Activated CD8-positive, alpha-beta T cell treated with anti-CD3 and anti-CD28 coated beads, Interleukin-2, amount 10 ng/mL, durations not matched to agents 7 days and 5 days (primary cell): ENCODE results near the gene RPS19. TPM values are rescaled to one million over a fixed set of nuclear protein-coding genes. Genes with fewer than 3 reads are reported as not detected.
A peak's percentile ranks its signal among the peaks of the same experiment; 100 is the strongest.

ENCODE experiments used
- ATAC-seq: fragments of 150-1000 bp; cut with Tn5 transposase; one replicate; pipeline ENCODE4 v1.10.0; 2021; ENCODE audit warnings: moderate library complexity
- CTCF ChIA-PET: fragments of 350-600 bp; sonication (Branson Sonifier 250); formaldehyde crosslinking; loops from one replicate; lab custom pipeline; 2021; ENCODE audit warnings: antibody characterized with exemption; lab: Charles Lee
- POLR2A ChIA-PET: fragments of 350-600 bp; sonication (Branson Sonifier 250); formaldehyde crosslinking; loops from one replicate; lab custom pipeline; 2021; ENCODE audit warnings: antibody characterized with exemption; lab: Charles Lee
- DNase-seq: peaks from one replicate; pipeline ENCODE4 v3.0.0-alpha.2; 2020
- H3K27ac Mint-ChIP-seq: one replicate; pipeline ENCODE4 v1.8.0; 2021; ENCODE audit warnings: mild to moderate bottlenecking, mixed read lengths
- H3K27me3 Mint-ChIP-seq: one replicate; pipeline ENCODE4 v1.8.0; 2021; ENCODE audit warnings: low read depth, mixed read lengths
- H3K36me3 Mint-ChIP-seq: one replicate; pipeline ENCODE4 v1.8.0; 2021; ENCODE audit warnings: low read depth, mixed read lengths
- H3K4me1 Mint-ChIP-seq: one replicate; pipeline ENCODE4 v1.8.0; 2021; ENCODE audit warnings: low read depth, mixed read lengths
- H3K4me3 Mint-ChIP-seq: one replicate; pipeline ENCODE4 v1.8.0; 2021; ENCODE audit warnings: mild to moderate bottlenecking, mixed read lengths
- H3K9me3 Mint-ChIP-seq: one replicate; pipeline ENCODE4 v1.8.0; 2022; ENCODE audit warnings: mixed read lengths; ENCODE audit not compliant: insufficient read depth
- total RNA-seq, 2 experiments: library from RNA; stranded (reverse); gene quantifications; one replicate each; pipeline ENCODE4 v1.2.3, GENCODE V29; 2021

The RPS19 gene
- total RNA-seq, result 1,000 to 10,000 TPM; 3,024 to 3,056 TPM

GRCh38 chr19:41859618-41860418, at the start of gene RPS19:
RPS19 (plus strand) TSS chr19:41860255; CDS start chr19:41860775, 520 bp downstream.
- Mint-ChIP-seq H3K36me3 (peaks cover 43% of the 10 kb centered on the region), H3K4me3 (peak within 1 kb of the TSS; percentile 88), H3K9me3 (no peaks in the 10 kb centered on the region), H3K27ac (peak within 1 kb of the TSS; percentile 96), H3K4me1 (peaks cover 44% of the 10 kb centered on the region), H3K27me3 (peaks cover 8% of the 10 kb centered on the region)
- ChIA-PET CTCF (interaction anchor here (0.6 to 4.1 kb wide), 25 partner anchors 9 to 218 kb away, joined by 3 to 45 read pairs (median 4); partner anchors contain the start of genes CD79A, ERFL and RABAC1), POLR2A (interaction anchor here (1.2 to 11.9 kb wide), 8 partner anchors 9 to 115 kb away, joined by 3 to 192 read pairs (median 12); partner anchors contain the start of genes ARHGEF1 and CD79A)
- peak; percentile 87 for ATAC-seq
- DNase-seq, result peak; percentile 99

GRCh38 chr19:41810301-41810700, 49.8 kb upstream of the RPS19 start:
- Mint-ChIP-seq H3K9me3 (no peaks in the 10 kb centered on the region), H3K27ac (no peak overlapping the region), H3K36me3 (no peaks in the 10 kb centered on the region), H3K27me3 (no peaks in the 10 kb centered on the region), H3K4me3 (no peak overlapping the region), H3K4me1 (peaks cover 8% of the 10 kb centered on the region)
- DNase-seq (no peak), ATAC-seq (no peak)
- CTCF ChIA-PET, result interaction anchor here (0.9 to 4.4 kb wide), 3 partner anchors 15 to 57 kb away, joined by 5 to 10 read pairs (median 5); no protein-coding TSS in a partner anchor
- POLR2A ChIA-PET, result no interaction called here

- ChIA-PET CTCF (interaction anchor here (0.6 to 4.4 kb wide), 5 partner anchors 10 to 58 kb away, joined by 3 to 10 read pairs (median 5); no protein-coding TSS in a partner anchor), POLR2A (no interaction called here)
- Mint-ChIP-seq H3K4me1 (peaks cover 10% of the 10 kb centered on the region), H3K4me3 (no peak overlapping the region), H3K9me3 (no peaks in the 10 kb centered on the region), H3K27ac (no peak overlapping the region), H3K36me3 (no peaks in the 10 kb centered on the region), H3K27me3 (no peaks in the 10 kb centered on the region)
- ATAC-seq (no peak), DNase-seq (no peak)
Observed at GRCh38 chr19:41811036-41811435, 49.0 kb upstream of the RPS19 start.

- Mint-ChIP-seq H3K4me1 (peaks cover 10% of the 10 kb centered on the region), H3K27ac (no peak overlapping the region), H3K27me3 (no peaks in the 10 kb centered on the region), H3K36me3 (no peaks in the 10 kb centered on the region), H3K4me3 (no peak overlapping the region), H3K9me3 (no peaks in the 10 kb centered on the region)
- ChIA-PET CTCF (interaction anchor here (2.0 to 4.4 kb wide), 2 partner anchors 17 to 19 kb away, joined by 7 to 10 read pairs; no protein-coding TSS in a partner anchor), POLR2A (no interaction called here)
- no peak for ATAC-seq
- no peak for DNase-seq
Observed at GRCh38 chr19:41811981-41812380, 48.1 kb upstream of the RPS19 start.

GRCh38 chr19:41813911-41814310, 46.1 kb upstream of the RPS19 start:
- Mint-ChIP-seq H3K36me3 (no peaks in the 10 kb centered on the region), H3K27ac (no peak overlapping the region), H3K4me3 (no peak overlapping the region), H3K9me3 (no peaks in the 10 kb centered on the region), H3K4me1 (peaks cover 10% of the 10 kb centered on the region), H3K27me3 (no peaks in the 10 kb centered on the region)
- DNase-seq (no peak), ATAC-seq (no peak)
- ChIA-PET POLR2A (no interaction called here), CTCF (interaction anchor here (1.0 to 4.4 kb wide), 3 partner anchors 10 to 21 kb away, joined by 3 to 10 read pairs (median 3); no protein-coding TSS in a partner anchor)

GRCh38 chr19:41815301-41815700, 44.8 kb upstream of the RPS19 start:
- Mint-ChIP-seq H3K4me1 (peaks cover 10% of the 10 kb centered on the region), H3K27ac (no peak overlapping the region), H3K4me3 (no peak overlapping the region), H3K27me3 (no peaks in the 10 kb centered on the region), H3K9me3 (no peaks in the 10 kb centered on the region), H3K36me3 (no peaks in the 10 kb centered on the region)
- ChIA-PET POLR2A (no interaction called here), CTCF (interaction anchor here (3.0 kb wide), 1 partner anchor 20 kb away, joined by 8 read pairs; no protein-coding TSS in a partner anchor)
- ATAC-seq, result no peak
- no peak for DNase-seq

- Mint-ChIP-seq H3K4me1 (peaks cover 10% of the 10 kb centered on the region), H3K4me3 (no peak overlapping the region), H3K27me3 (peaks cover 8% of the 10 kb centered on the region), H3K27ac (no peak overlapping the region), H3K9me3 (no peaks in the 10 kb centered on the region), H3K36me3 (no peaks in the 10 kb centered on the region)
- DNase-seq (no peak), ATAC-seq (no peak)
- ChIA-PET CTCF (interaction anchor here (1.5 to 3.0 kb wide), 2 partner anchors 22 to 24 kb away, joined by 8 to 9 read pairs; no protein-coding TSS in a partner anchor), POLR2A (no interaction called here)
Observed at GRCh38 chr19:41816761-41817160, 43.3 kb upstream of the RPS19 start.

GRCh38 chr19:41821003-41821735, 38.9 kb upstream of the RPS19 start:
- Mint-ChIP-seq H3K4me1 (no peaks in the 10 kb centered on the region), H3K27ac (no peak overlapping the region), H3K36me3 (no peaks in the 10 kb centered on the region), H3K27me3 (peaks cover 16% of the 10 kb centered on the region), H3K9me3 (no peaks in the 10 kb centered on the region), H3K4me3 (no peak overlapping the region)
- ChIA-PET POLR2A (no interaction called here), CTCF (interaction anchor here (0.6 to 8.5 kb wide), 13 partner anchors 10 to 179 kb away, joined by 3 to 152 read pairs (median 4); partner anchors contain the start of genes CEACAM3 and RPS19)
- DNase-seq (peak; percentile 66), ATAC-seq (peak; percentile 88)

GRCh38 chr19:41837981-41838708, 21.9 kb upstream of the RPS19 start:
- Mint-ChIP-seq H3K27ac (no peak overlapping the region), H3K4me1 (no peaks in the 10 kb centered on the region), H3K27me3 (peaks cover 29% of the 10 kb centered on the region), H3K4me3 (no peak overlapping the region), H3K9me3 (no peaks in the 10 kb centered on the region), H3K36me3 (no peaks in the 10 kb centered on the region)
- CTCF ChIA-PET, result interaction anchor here (1.3 to 5.0 kb wide), 2 partner anchors 43 to 46 kb away, joined by 7 to 22 read pairs; no protein-coding TSS in a partner anchor
- POLR2A ChIA-PET, result no interaction called here
- ATAC-seq, result no peak
- DNase-seq, result no peak

- no peak overlapping the region for H3K27ac Mint-ChIP-seq
- ChIA-PET CTCF (interaction anchor here (1.0 to 5.0 kb wide), 3 partner anchors 44 to 54 kb away, joined by 3 to 22 read pairs (median 7); no protein-coding TSS in a partner anchor), POLR2A (no interaction called here)
- DNase-seq, result no peak
- no peak overlapping the region for H3K4me3 Mint-ChIP-seq
- H3K9me3 Mint-ChIP-seq, result no peaks in the 10 kb centered on the region
- H3K36me3 Mint-ChIP-seq, result no peaks in the 10 kb centered on the region
- H3K27me3 Mint-ChIP-seq, result peaks cover 31% of the 10 kb centered on the region
- H3K4me1 Mint-ChIP-seq, result no peaks in the 10 kb centered on the region
- no peak for ATAC-seq
Observed at GRCh38 chr19:41839211-41839610, 20.8 kb upstream of the RPS19 start.

- DNase-seq (no peak), ATAC-seq (no peak)
- ChIA-PET CTCF (interaction anchor here (1.1 kb wide), 2 partner anchors 20 to 50 kb away, joined by 3 read pairs; no protein-coding TSS in a partner anchor), POLR2A (interaction anchor here (0.6 kb wide), 1 partner anchor 461 kb away, joined by 3 read pairs; no protein-coding TSS in a partner anchor)
- Mint-ChIP-seq H3K36me3 (no peaks in the 10 kb centered on the region), H3K27ac (no peak overlapping the region), H3K9me3 (no peaks in the 10 kb centered on the region), H3K4me1 (no peaks in the 10 kb centered on the region), H3K27me3 (peaks cover 18% of the 10 kb centered on the region), H3K4me3 (no peak overlapping the region)
Observed at GRCh38 chr19:41843371-41843770, 16.7 kb upstream of the RPS19 start.
